WTC11 (cell line): ENCODE measurements around the gene CNBP. TPM values are rescaled to one million over a fixed set of nuclear protein-coding genes. Genes with fewer than 3 reads are reported as not detected.

ENCODE experiments used
- ATAC-seq: fragments of 200-7000 bp; cut with Tn5 transposase; 2 replicates; pipeline ENCODE4 v1.10.0; 2021; ENCODE audit warnings: mild to moderate bottlenecking, moderate library complexity
- CTCF ChIA-PET: fragments of 300-600 bp; sonication (Branson Sonifier 250); formaldehyde crosslinking; loops from one replicate; lab custom pipeline; 2021; ENCODE audit warnings: antibody characterized with exemption; lab: Charles Lee
- POLR2A ChIA-PET: fragments of 350-600 bp; sonication (Branson Sonifier 250); formaldehyde crosslinking; loops from one replicate; lab custom pipeline; 2021; ENCODE audit warnings: antibody characterized with exemption; lab: Charles Lee
- DNase-seq: peaks from one replicate; pipeline ENCODE4 v3.0.0; 2021; ENCODE audit warnings: low spot score
- H3K27ac Mint-ChIP-seq: 2 replicates; pipeline ENCODE4 v1.8.0; 2021; ENCODE audit warnings: mixed read lengths
- H3K27me3 Mint-ChIP-seq: 2 replicates; pipeline ENCODE4 v1.8.0; 2021; ENCODE audit warnings: low read depth, mild to moderate bottlenecking, moderate library complexity, mixed read lengths
- H3K36me3 Mint-ChIP-seq: 2 replicates; pipeline ENCODE4 v1.8.0; 2021; ENCODE audit warnings: mixed read lengths
- H3K4me1 Mint-ChIP-seq: 2 replicates; pipeline ENCODE4 v1.8.0; 2022; ENCODE audit warnings: mixed read lengths
- H3K4me3 Mint-ChIP-seq: 2 replicates; pipeline ENCODE4 v1.8.0; 2021; ENCODE audit warnings: mild to moderate bottlenecking, moderate library complexity, mixed read lengths
- H3K9me3 Mint-ChIP-seq: 2 replicates; pipeline ENCODE4 v1.8.0; 2021; ENCODE audit warnings: mixed read lengths
- ATF1 ChIP-seq: sonication (generic); formaldehyde crosslinking; IDR thresholded peaks from 2 replicates; pipeline ENCODE4 v1.8.1; 2023; ENCODE audit warnings: mild to moderate bottlenecking, moderate library complexity, missing genetic modification reagents
- CBFB ChIP-seq: sonication (generic); formaldehyde crosslinking; IDR thresholded peaks from 2 replicates; pipeline ENCODE4 v1.8.1; 2022; ENCODE audit warnings: mild to moderate bottlenecking, low read depth, missing genetic modification reagents
- E2F5 ChIP-seq: sonication (generic); formaldehyde crosslinking; IDR thresholded peaks from 2 replicates; pipeline ENCODE4 v1.8.1; 2022; ENCODE audit warnings: mild to moderate bottlenecking, moderate library complexity, missing genetic modification reagents
- ELF4 ChIP-seq: sonication (generic); formaldehyde crosslinking; IDR thresholded peaks from 2 replicates; pipeline ENCODE4 v1.8.1; 2022; ENCODE audit warnings: low read depth, mild to moderate bottlenecking, moderate library complexity, missing genetic modification reagents
- FOXK1 ChIP-seq: sonication (generic); formaldehyde crosslinking; IDR thresholded peaks from 2 replicates; pipeline ENCODE4 v1.8.0; 2022; ENCODE audit warnings: mild to moderate bottlenecking, moderate library complexity, missing genetic modification reagents
- FOXP1 ChIP-seq: sonication (generic); formaldehyde crosslinking; IDR thresholded peaks from 2 replicates; pipeline ENCODE4 v1.8.0; 2022; ENCODE audit warnings: missing genetic modification reagents, mild to moderate bottlenecking, moderate library complexity, borderline replicate concordance
- GTF2I ChIP-seq: fragments of 250-450 bp; sonication (Bioruptor Pico); conservative IDR thresholded peaks from 2 replicates; pipeline ENCODE4 v1.4.0; 2021; ENCODE audit warnings: mild to moderate bottlenecking
- HMGXB4 ChIP-seq: sonication (generic); formaldehyde crosslinking; IDR thresholded peaks from 2 replicates; pipeline ENCODE4 v1.8.1; 2023; ENCODE audit warnings: mild to moderate bottlenecking, moderate library complexity, missing genetic modification reagents
- MYBL2 ChIP-seq: sonication (generic); formaldehyde crosslinking; IDR thresholded peaks from 2 replicates; pipeline ENCODE4 v1.8.1; 2023; ENCODE audit warnings: mild to moderate bottlenecking, moderate library complexity, missing genetic modification reagents
- NFATC4 ChIP-seq: fragments of 250-450 bp; sonication (Bioruptor Pico); IDR thresholded peaks from 2 replicates; pipeline ENCODE4 v1.9.0; 2021; ENCODE audit warnings: mild to moderate bottlenecking
- PRDM15 ChIP-seq: sonication (generic); formaldehyde crosslinking; IDR thresholded peaks from 2 replicates; pipeline ENCODE4 v1.8.0; 2022; ENCODE audit warnings: missing genetic modification reagents
- PREB ChIP-seq: sonication (generic); formaldehyde crosslinking; IDR thresholded peaks from 2 replicates; pipeline ENCODE4 v1.8.1; 2022; ENCODE audit warnings: mild to moderate bottlenecking, missing genetic modification reagents, moderate library complexity, borderline replicate concordance
- USF2 ChIP-seq: sonication (generic); formaldehyde crosslinking; IDR thresholded peaks from 2 replicates; pipeline ENCODE4 v1.8.1; 2023; ENCODE audit warnings: mild to moderate bottlenecking, missing genetic modification reagents, moderate library complexity
- ZBTB43 ChIP-seq: sonication (generic); formaldehyde crosslinking; IDR thresholded peaks from 2 replicates; pipeline ENCODE4 v1.8.1; 2023; ENCODE audit warnings: mild to moderate bottlenecking, missing genetic modification reagents
- ZNF281 ChIP-seq: sonication (generic); formaldehyde crosslinking; IDR thresholded peaks from 2 replicates; pipeline ENCODE4 v1.8.0; 2023; ENCODE audit warnings: mild to moderate bottlenecking, missing genetic modification reagents
- ZNF317 ChIP-seq: sonication (generic); formaldehyde crosslinking; IDR thresholded peaks from 2 replicates; pipeline ENCODE4 v1.8.1; 2023; ENCODE audit warnings: low read depth, mild to moderate bottlenecking, moderate library complexity, missing genetic modification reagents, borderline replicate concordance
- ZNF425 ChIP-seq: fragments of 250-450 bp; sonication (Bioruptor Pico); conservative IDR thresholded peaks from 2 replicates; pipeline ENCODE4 v1.9.0; 2021; ENCODE audit warnings: mild to moderate bottlenecking
- ZNF671 ChIP-seq: fragments of 250-450 bp; sonication (Bioruptor Pico); IDR thresholded peaks from 2 replicates; pipeline ENCODE4 v1.8.0; 2021; ENCODE audit warnings: mild to moderate bottlenecking
- total RNA-seq: library from RNA; stranded (reverse); gene quantifications from 3 replicates; pipeline ENCODE4 v1.2.3, GENCODE V29; 2021

The CNBP gene
- total RNA-seq, 1 experiment from 2014 or later, result 329 TPM

GRCh38 chr3:129181819-129182218 is 1.9 kb downstream of the CNBP start (continued):
- TF ChIP-seq ZNF281 (CRISPR knock-in tag) (no peak), USF2 (CRISPR knock-in tag) (no peak)
- TF ChIP-seq, all 79 proteins: peak for 0

- Mint-ChIP-seq H3K4me1 (peaks cover 34% of the 10 kb centered on the region), H3K9me3 (no peaks in the 10 kb centered on the region), H3K27ac (peak overlapping the region; percentile 95), H3K27me3 (no peaks in the 10 kb centered on the region), H3K4me3 (peak overlapping the region; percentile 89), H3K36me3 (peaks cover 58% of the 10 kb centered on the region)
- no peak for TF ChIP-seq FOXP1 (CRISPR knock-in tag)
- no peak for TF ChIP-seq E2F5 (CRISPR knock-in tag)
- no peak for TF ChIP-seq ZNF671 (CRISPR knock-in tag)
- TF ChIP-seq PREB (CRISPR knock-in tag), result no peak
- no peak for TF ChIP-seq GTF2I (CRISPR knock-in tag)
- TF ChIP-seq ATF1 (CRISPR knock-in tag), result no peak
- no peak for TF ChIP-seq PRDM15 (CRISPR knock-in tag)
- TF ChIP-seq ELF4 (CRISPR knock-in tag), result no peak
- no peak for TF ChIP-seq HMGXB4 (CRISPR knock-in tag)
- no peak for TF ChIP-seq FOXK1 (CRISPR knock-in tag)
- no peak for TF ChIP-seq MYBL2 (CRISPR knock-in tag)
- TF ChIP-seq ZBTB43 (CRISPR knock-in tag), result no peak
- no peak for TF ChIP-seq ZNF425 (CRISPR knock-in tag)
- TF ChIP-seq NFATC4 (CRISPR knock-in tag), result no peak
- TF ChIP-seq CBFB (CRISPR knock-in tag), result no peak
- no peak for TF ChIP-seq ZNF317 (CRISPR knock-in tag)
- ATAC-seq (no peak), DNase-seq (no peak)
- POLR2A ChIA-PET, result interaction anchor here (1.1 kb wide), 1 partner anchor 59 kb away, joined by 5 read pairs; the partner anchor contains the start of gene RAB43
- CTCF ChIA-PET, result no interaction called here
Measured at GRCh38 chr3:129180461-129180860, 3.2 kb downstream of the CNBP start.
